Stimulated activated CD4-positive, alpha-beta T cell treated with anti-CD3 and anti-CD28 coated beads, Interleukin-2, amount 100 ng/mL, for 48 hours (primary cell): ENCODE results near the gene MEAF6.
A peak's percentile ranks its signal among the peaks of the same experiment; 100 is the strongest.

ENCODE experiments used
- DNase-seq, 2 donors: peaks; one replicate each; pipeline ENCODE4 v3.0.0-alpha.2; 2020

Gene MEAF6

GRCh38 chr1:37483785-37484184, 30.8 kb downstream of the MEAF6 start:
- no peak for DNase-seq

DNA sequence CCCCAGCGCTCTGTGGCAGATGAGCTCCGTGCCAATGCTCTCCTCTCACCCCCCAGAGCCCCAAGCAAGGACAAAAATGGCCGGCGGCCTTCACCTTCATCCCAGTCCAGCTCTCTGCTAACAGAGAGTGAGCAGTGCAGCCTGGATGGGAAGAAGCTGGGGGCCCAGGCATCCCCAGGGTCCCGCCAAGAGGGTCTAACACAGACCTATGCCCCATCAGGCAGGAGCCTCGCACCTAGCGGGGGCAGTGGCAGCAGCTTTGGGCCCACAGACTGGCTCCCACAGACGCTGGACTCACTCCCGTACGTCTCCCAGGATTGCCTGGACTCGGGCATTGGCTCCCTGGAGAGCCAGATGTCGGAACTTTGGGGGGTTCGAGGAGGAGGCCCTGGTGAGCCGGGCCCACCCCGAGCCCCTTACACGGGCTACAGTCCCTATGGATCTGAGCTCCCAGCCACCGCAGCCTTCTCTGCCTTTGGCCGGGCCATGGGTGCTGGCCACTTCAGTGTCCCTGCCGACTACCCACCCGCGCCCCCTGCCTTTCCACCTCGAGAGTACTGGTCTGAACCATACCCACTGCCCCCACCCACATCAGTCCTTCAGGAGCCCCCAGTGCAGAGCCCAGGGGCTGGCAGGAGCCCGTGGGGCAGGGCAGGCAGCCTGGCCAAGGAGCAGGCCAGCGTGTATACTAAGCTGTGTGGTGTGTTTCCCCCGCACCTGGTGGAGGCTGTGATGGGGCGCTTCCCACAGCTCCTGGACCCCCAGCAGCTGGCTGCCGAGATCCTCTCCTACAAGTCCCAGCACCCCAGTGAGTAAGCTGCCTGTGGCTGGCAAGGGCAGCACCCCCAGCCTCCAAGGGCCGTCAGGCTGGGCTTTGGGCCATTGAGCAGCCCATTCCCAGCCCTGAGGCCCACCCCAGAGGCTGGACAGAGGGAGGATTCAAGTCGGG, 31.5 kb downstream of the MEAF6 start:
- no peak for DNase-seq

DNA sequence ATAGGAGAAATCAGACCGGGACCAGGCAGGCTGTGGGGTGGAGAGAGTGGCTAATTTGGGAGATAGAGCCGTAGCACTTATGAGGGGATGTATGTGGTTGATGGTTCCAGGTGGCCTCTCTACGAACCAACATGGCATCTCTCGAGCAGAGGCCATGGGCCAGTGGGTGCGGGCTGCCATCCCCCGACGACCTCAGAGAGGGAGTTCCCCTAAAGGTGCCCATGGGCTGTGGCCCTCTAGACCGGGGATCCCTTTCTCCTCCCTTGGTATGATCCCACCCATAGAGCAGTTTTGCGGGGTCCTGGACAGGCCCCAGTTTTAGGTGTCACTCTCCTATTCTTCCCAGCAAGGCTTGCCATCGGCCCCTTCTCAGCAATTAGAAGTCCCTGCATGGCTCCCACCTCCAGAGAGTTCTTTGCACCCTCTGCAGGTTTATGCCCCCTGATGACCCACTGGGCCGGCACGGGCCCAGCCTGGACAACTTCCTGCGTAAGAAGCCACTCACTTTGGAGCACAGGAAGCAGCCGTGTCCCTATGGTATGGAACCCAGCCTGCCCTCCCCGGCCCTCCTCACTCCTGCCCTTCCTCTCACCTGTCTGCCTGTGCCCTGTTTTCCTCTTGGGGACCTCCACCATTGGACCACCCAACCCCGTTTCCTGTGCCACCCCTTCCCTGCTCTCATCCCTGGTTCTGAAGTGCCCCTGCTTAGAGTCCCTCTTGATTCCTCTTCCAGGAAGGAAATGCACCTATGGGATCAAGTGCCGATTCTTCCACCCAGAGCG, 32.4 kb downstream of the MEAF6 start:
- no peak for DNase-seq

DNA sequence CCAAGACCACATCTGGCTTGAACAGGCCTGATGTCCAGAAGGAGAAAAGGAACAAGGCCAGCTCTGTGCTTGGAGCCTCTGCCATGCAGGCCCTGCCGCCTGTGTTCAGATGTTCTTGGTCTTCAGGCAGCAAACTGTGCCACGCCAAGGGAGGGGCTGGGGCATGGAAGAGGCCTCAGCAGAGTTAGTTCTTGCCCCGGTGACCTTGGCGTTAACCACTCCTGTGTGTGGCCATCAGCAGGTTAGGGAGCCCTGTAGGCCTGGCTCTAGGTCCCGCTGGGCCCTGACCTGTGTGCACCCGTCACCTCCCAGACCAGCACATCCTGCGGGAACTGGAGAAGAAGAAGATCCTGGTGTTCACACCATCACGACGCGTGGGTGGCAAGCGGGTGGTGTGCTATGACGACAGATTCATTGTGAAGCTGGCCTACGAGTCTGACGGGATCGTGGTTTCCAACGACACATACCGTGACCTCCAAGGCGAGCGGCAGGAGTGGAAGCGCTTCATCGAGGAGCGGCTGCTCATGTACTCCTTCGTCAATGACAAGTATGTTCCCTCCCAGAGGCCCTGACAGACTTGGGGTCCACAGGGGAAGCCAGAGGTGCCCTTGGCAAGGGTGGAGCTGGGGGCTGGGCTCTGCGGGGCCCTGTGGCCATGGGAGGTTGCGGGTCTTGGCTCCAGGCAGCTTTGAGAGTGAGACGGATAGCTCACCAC, 33.1 kb downstream of the MEAF6 start:
- peak; percentile 32 to 34 for DNase-seq

DNA sequence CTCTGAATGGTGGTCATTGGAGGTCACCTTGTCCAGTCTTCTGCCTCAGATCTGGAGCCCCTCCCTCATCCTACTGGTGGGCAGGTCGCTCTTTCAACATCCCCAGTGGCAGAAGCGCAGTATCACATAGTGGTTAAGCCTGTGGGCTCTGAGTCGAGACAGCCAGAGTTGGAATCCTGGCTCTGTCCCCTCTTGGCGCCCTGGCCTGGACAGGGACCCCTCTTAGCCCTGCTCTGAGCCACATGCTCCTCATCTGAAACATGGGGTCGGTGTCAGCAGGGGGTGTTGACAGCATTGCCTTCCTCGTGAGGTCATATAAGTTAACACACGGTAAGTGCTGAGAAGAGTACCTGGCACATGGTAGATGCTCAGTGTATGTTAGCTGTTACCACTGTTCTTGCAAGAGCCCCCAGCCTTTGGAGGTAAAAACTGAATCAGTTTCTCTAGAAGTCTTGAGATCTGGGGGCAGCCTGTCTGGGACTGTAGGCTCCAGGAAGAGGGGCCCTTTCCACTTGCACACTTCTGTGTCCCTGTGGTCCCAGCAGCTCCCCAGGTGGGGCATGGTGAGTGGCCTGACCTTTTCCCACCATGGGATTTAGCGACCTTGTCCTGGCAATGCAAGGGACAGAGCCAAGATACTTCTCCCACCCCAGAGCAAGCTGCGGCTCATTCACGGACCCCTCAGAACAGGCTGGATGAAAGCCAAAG, 33.8 kb downstream of the MEAF6 start:
- no peak for DNase-seq

- DNase-seq = no peak
These were observed 34.5 kb downstream of the MEAF6 start for GRCh38 chr1:37480125-37480466.

GRCh38 chr1:37479255-37480124, 35.1 kb downstream of the MEAF6 start:
- peak; percentile 82 to 85 for DNase-seq

- DNase-seq = no peak
These were observed 35.7 kb downstream of the MEAF6 start for GRCh38 chr1:37478890-37479254.

GRCh38 chr1:37478451-37478881, 36.1 kb downstream of the MEAF6 start:
- peak; percentile 38 to 48 for DNase-seq

DNA sequence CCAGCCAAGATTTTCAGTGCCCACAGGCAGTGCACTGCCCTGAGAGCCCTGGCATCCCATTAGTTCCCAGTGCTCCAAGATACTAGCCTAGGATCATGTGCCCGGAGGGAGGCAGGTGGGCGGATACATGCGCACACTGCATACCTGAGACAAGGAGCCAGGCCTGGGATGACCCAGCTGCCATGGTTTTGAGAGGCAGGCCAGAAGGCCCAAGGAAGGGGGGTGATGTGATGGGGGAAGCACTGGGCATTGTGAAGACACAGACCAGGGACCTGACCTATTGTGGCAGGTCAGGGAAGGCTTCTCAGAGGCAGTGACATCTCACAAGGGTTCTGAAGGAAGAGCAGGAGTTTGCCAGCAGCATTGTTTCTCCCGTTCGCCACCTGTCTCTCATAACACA, 36.6 kb downstream of the MEAF6 start:
- DNase-seq = no peak

GRCh38 chr1:37477198-37477931, 37.2 kb downstream of the MEAF6 start:
- peak; percentile 61 to 73 for DNase-seq

DNA sequence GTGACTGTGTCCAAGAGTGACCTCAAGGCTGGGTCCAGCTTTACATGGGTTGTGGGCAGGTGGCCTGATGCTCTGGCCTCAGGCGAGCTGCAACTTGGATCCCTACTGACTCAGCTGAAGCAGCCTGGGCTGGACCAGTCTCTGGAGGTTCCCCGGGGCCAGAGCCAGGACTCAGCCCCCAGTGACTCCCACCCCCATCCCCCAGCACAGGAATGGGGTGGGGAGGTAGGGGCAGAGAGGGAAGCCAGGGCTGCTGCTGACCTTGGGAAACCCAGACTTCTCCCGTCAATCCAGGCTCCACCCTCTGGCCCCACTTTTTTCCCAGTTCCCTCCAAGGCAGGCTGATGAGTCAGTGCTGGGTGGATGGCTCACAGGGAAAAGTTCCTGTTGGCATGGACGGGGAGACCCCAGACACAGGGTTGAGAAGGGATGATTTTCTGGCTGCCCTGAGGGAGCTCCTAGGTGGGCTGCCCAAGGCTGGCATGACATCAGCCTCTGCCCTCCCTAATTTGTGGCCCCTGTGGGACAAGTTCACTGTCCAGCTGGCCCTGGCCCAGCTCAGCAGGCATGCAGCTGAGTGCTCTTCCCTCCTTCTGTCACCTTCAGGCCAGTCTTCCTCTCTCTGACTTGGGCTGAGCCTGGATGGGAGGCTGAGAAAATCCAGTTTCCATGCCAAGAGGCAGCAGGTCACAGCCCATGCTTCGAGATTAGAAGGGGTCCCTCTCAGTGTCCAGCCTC, 37.9 kb downstream of the MEAF6 start:
- no peak for DNase-seq

DNA sequence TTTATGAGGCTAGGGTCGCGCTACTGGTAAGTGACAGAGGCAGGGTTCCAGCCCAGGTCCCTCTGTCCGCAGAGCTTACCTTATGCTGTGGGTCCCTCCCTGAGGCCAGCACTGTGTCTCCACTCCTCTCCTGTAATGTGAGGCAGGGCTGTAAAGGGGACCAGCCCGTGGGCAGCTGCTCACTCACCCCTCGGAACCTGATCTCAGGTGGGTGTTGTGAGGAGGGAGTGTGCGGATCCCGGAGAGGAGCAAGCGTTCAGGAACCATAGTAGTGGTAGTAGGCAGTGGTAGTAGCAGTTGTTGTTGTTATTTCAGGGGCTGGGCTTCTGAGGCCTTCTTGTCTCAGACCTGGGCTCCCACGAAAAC, 38.5 kb downstream of the MEAF6 start:
- no peak for DNase-seq

GRCh38 chr1:37475380-37476086, 39.0 kb downstream of the MEAF6 start:
- no peak for DNase-seq

DNA sequence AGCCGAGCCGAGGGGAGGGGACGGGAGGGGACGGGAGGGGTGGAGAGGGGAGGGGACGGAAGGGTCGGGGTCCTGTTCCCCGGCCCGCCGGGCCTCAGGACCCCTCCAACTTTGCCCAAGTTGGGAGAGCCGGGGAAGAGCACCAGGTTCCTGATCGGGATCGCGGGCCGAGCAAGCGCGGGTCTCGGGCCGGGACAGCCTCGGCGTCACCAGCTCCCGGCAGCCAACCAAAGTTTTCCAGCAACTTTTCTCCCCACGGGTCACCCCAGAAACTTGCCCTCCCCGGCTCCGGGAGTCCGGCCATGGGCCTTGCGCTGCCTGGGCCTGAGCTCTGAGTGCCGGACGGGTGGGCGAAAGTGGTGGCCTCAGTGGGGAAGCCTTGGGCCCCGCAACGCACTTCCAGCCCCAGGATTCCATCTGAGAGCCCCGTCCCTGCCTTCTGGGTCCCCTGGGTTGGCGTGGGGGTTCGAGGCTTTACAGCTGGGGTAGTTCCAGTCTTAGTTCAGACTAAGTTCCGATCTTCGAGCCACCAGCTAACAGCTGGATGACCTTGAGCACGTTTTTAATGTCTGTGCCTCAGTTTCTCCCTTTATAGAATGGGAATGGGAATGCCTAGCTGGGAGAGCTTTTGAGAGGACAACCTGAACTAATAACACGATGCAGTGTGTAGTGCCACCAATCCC, 39.7 kb downstream of the MEAF6 start:
- no peak for DNase-seq

GRCh38 chr1:37474046-37474696, 40.4 kb downstream of the MEAF6 start, which contains the start of gene ZC3H12A:
ZC3H12A (plus strand) TSS chr1:37474580; CDS start chr1:37475497, 917 bp downstream.
- DNase-seq = peak; percentile 91 to 95

GRCh38 chr1:37473431-37474045, 41.0 kb downstream of the MEAF6 start:
- DNase-seq = peak in 1 of 2 donors; percentile 39

- no peak for DNase-seq
These were observed 41.6 kb downstream of the MEAF6 start for GRCh38 chr1:37472994-37473393.
